ENCODE measurements around the gene IQUB.
A peak's percentile ranks its signal among the peaks of the same experiment; 100 is the strongest.

IQUB gene

DNA sequence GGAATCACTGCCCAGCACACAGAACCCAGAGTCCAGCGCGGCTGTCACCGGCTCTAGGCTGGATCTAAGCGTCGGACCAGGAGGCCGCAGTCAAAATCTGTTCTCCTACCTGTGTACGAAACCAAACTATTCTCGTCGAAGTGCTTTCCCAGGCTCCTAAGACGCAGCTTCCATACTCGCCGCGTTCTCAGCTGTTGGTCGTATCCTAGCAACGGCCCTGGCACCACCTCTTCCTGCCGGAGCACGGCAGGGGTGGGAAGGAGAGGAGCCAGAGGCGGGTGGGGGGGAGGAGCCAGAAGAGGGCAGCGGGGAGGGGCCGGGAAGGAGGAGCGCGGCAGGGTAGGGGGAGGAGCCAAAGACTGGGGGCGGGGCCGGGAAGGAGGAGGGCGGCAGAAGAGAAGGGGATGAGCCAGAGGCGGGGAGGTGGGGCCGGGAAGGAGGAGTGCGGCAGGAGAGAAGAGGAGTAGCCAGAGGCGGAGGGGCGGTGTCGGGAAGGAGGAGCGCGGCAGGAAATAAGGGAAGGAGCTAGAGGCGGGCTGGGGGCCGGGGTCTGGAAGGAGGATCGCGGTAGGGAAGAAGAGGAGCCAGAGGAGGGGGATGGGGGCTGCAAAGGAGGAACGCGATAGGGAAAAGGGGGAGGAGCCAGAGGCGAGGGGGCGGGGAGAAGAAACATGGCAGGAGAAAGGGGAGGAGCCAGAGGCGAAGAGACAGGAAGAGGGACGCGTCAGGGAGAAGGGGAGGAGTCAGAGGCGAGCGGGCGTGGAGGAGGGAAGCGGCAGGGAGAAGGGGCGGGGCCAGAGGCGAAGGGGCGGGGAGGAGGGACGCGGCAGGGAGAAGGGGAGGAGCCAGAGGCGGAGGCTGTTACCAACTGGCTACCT is at the start of gene IQUB:
Gene IQUB (minus strand): TSS at position 213 of the 878 bp plus-strand sequence. CDS start 22,255 bp downstream, outside the sequence.
- peak; percentile 74 to 96 for DNase-seq (ENCODE audit: low read depth in 1 of 2, low spot score in 1 of 2)
- no peak for TF ChIP-seq JUND (IDR thresholded peaks at IDR 0.05; ENCODE audit: low read depth)
- in situ Hi-C loops (cut with HindIII; ENCODE audit: low pct_unique_long_range_greater_than_20kb, low sequenced_read_pairs), result no loop called here

DNA sequence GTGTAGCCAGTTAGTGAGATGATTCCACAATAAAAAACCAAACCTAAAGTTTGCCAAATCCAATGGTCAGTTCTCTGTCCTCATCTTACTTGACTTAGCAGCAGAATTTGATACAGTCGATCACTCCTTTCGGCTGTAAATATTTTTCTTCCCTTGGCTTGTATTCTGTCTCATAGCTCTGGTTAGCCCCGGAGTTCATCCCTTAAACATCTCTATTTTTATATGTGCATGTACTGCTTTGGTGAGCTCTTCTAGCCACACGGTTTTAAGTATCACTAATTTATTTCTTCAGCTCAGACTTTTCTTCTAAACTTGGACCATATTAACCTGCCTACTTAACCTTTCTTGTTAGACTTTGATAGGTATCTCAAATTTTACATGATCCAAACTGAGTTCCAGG is 49.4 kb upstream of the IQUB start:
- in situ Hi-C loops (cut with HindIII; ENCODE audit: low pct_unique_long_range_greater_than_20kb, low sequenced_read_pairs), result no loop called here
- DNase-seq (ENCODE audit: low read depth in 1 of 2, low spot score in 1 of 2), result no peak
- no peak for TF ChIP-seq JUND (IDR thresholded peaks at IDR 0.05; ENCODE audit: low read depth)

DNA sequence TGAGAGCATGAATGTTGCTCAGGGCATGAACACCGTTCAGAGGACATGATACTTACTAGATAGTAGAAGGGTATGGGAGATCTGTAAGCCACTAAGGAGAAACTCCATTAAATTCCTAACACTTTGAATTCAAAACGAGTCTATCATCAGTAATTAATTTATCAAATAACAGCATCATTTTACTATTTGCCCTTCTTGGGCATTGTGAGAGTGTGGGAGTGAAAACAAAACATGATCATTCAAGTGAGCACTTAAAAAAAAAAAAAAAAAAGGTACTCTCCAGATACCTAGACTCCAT is 46.7 kb upstream of the IQUB start:
- no peak for DNase-seq (ENCODE audit: low read depth in 1 of 2, low spot score in 1 of 2)
- no peak for TF ChIP-seq JUND (IDR thresholded peaks at IDR 0.05; ENCODE audit: low read depth)
- in situ Hi-C loops (cut with HindIII; ENCODE audit: low pct_unique_long_range_greater_than_20kb, low sequenced_read_pairs), result no loop called here

DNA sequence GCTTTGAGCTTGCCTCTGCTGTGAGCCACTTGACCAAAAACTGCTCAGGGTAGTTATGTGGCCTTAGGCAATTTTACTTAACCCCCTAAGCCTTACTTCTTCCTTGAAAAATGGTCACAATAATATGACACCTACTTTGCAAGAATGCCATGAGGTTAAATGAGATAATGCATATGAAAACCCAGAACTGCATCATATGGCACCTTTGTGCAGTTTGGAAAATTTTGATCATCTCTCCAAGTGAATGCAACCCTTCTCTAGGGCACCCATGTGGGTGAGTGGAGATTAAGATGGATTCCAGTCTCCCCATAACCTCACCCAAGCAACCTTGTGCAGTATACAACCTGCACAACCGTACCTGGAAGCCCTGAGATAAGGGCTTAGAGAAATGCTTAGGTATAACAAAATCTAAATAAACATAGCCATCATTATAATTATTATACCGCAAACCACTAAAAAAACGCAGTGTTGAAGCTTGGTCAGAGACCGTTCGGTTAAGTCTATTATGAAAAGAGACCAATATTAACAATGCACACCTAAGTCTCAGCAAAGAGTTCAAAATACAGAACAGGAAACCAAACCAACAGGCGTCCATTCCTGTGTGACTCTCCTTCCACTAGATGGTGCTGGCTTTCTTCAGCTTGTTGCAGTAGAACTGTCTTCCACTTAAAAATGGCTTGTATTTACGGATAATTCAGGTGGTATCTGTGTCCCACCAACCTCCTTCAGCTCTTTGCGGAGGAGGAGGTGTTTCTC is 46.2 kb upstream of the IQUB start:
- no peak for TF ChIP-seq JUND (IDR thresholded peaks at IDR 0.05; ENCODE audit: low read depth)
- peak; percentile 14 to 66 for DNase-seq (ENCODE audit: low read depth in 1 of 2, low spot score in 1 of 2)
- in situ Hi-C loops (cut with HindIII; ENCODE audit: low pct_unique_long_range_greater_than_20kb, low sequenced_read_pairs), result no loop called here

DNA sequence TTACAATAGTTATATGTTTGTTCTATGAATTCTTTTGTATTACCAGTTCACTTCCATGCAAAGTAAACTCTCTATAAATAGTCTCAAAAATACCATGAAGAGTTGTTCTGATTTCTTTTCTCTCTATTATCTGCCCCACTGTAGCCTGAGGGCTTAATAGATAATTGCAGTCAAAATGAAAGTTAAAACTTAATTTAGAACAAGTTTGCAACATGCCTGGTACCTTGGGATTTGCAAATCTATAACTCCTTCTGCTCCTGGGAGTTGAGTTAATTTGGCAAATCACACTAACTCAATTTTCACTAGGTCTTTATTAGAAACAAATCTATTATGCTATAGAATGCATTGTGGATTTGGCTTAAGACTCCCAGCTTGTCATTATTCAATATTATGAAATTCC is 45.0 kb upstream of the IQUB start:
- no peak for DNase-seq (ENCODE audit: low read depth in 1 of 2, low spot score in 1 of 2)
- TF ChIP-seq JUND (IDR thresholded peaks at IDR 0.05; ENCODE audit: low read depth), result no peak
- in situ Hi-C loops (cut with HindIII; ENCODE audit: low pct_unique_long_range_greater_than_20kb, low sequenced_read_pairs), result no loop called here

DNA sequence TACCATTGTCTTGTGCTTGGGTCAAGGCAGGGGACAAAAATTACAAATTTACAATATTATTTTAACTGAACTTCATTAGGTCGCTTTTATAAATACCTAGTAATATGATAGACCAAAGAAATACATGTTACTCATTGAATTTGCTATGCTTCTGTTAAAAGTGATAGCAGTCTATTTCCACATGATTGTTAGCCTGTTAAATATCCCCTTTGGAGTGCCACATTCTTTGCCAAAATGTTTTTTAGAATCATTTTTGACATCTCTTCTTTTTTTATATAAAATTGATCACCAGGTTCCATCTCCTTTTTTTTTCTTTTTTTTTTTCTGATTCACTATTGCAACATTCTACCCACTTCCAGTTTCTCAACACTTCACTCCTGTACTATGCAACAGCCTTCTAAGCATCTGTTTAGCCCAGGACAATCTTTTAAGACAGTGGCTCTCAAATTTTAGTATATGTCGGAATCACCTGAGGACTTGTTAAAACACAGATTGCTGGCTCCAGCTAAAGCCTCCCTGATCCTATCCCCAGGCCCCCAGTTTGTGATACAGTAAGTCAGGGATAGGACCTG is 39.6 kb upstream of the IQUB start:
- no peak for TF ChIP-seq JUND (IDR thresholded peaks at IDR 0.05; ENCODE audit: low read depth)
- in situ Hi-C loops (cut with HindIII; ENCODE audit: low pct_unique_long_range_greater_than_20kb, low sequenced_read_pairs), result no loop called here
- DNase-seq (ENCODE audit: low read depth in 1 of 2, low spot score in 1 of 2), result no peak

DNA sequence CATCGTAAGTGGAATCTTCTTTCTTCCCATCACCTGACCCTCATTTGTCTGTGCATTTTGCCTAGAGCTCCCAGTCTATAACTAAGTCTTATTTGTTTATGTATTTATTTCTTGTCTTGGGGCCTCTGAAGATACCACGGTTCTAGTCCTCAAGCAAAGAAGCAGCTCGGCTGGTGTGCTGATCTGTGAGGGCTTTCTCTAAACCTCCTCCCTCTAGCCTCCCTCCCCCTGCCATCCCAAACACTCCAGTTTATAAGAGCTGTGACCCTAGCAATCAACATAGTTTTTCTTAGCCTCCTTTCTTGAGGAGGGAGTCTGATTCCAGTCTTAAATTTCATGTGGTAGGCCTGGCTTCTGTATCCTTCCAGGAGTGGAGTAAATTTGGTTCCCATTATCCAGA is 38.9 kb upstream of the IQUB start:
- no peak for DNase-seq (ENCODE audit: low read depth in 1 of 2, low spot score in 1 of 2)
- no peak for TF ChIP-seq JUND (IDR thresholded peaks at IDR 0.05; ENCODE audit: low read depth)
- in situ Hi-C loops (cut with HindIII; ENCODE audit: low pct_unique_long_range_greater_than_20kb, low sequenced_read_pairs), result no loop called here

DNA sequence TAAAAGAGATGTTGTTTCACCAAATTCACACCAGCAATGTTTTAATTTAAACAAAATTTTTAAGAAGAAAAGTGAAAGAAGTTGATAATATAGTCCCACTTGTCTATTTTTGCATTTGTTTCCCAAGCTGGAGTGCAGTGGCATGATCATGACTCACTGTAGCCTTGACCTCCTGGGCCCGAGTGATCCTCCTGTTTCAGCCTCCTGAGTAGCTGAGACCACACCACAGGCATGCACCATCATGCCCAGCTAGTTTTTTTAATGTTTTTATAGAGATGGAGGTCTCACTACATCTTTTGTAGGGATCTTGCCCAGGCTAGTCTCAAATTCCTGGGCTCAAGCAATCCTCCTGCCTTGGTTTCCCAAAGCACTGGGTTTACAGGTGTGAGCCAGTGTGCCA is 37.3 kb upstream of the IQUB start:
- no peak for DNase-seq (ENCODE audit: low read depth in 1 of 2, low spot score in 1 of 2)
- TF ChIP-seq JUND (IDR thresholded peaks at IDR 0.05; ENCODE audit: low read depth), result no peak
- in situ Hi-C loops (cut with HindIII; ENCODE audit: low pct_unique_long_range_greater_than_20kb, low sequenced_read_pairs), result no loop called here

DNA sequence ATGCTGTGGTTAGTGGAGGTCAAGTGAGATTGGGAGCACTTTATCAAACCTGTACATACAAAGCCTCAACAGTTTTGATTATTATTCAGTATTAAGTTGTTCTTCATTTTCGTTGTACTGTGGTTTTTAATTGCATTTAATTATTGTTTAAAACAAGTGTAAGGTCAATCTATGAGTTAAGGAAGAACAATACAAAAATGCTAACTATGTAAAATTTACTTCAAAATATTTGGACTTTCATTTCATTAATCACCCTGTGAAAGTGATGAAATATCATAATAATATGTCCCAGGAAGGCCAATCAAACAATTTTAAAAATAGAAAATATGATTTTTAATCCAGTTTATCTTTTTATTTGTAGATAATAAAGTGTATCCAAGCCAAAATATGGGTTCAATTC is 36.8 kb upstream of the IQUB start:
- no peak for TF ChIP-seq JUND (IDR thresholded peaks at IDR 0.05; ENCODE audit: low read depth)
- no peak for DNase-seq (ENCODE audit: low read depth in 1 of 2, low spot score in 1 of 2)
- in situ Hi-C loops (cut with HindIII; ENCODE audit: low pct_unique_long_range_greater_than_20kb, low sequenced_read_pairs), result no loop called here

DNA sequence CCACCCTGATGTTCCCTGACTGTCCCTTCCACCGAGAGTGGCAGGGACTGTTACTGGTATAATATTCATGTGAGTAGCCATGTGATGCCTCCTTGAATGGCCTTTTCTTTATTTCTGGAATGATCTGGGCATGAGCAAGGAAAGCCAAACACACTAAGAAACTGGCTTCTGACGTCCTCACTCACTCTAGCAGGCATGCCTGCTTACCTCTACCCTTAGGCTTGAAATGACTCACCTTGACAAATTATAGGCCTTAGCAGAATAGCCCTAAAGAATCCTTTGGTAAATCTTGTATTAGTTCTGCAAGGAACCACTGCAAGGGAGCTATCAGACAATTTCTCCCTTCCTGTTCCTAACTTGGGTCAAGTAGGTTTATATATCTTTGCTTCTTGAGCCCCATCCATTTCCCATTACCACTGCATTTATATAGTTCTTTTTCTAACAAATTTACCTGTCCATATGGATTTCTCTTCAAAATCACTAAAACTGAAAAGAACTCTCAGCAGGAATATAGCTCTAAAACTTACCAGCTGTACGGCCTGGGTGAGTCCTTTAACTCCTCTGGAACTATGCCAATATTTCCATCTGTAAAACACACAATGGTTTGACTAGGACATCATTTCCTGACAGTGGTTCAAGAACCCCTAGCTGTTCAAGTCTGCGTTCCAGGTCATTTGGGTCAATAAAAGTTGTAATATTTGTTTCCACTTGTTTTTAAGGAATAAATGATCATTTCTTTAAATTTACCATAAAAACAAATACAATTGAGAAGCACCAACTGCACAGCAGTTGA is 36.2 kb upstream of the IQUB start:
- no peak for TF ChIP-seq JUND (IDR thresholded peaks at IDR 0.05; ENCODE audit: low read depth)
- in situ Hi-C loops (cut with HindIII; ENCODE audit: low pct_unique_long_range_greater_than_20kb, low sequenced_read_pairs), result no loop called here
- peak in 1 of 2 experiments; percentile 2 for DNase-seq (ENCODE audit: low read depth in 1 of 2, low spot score in 1 of 2)

DNA sequence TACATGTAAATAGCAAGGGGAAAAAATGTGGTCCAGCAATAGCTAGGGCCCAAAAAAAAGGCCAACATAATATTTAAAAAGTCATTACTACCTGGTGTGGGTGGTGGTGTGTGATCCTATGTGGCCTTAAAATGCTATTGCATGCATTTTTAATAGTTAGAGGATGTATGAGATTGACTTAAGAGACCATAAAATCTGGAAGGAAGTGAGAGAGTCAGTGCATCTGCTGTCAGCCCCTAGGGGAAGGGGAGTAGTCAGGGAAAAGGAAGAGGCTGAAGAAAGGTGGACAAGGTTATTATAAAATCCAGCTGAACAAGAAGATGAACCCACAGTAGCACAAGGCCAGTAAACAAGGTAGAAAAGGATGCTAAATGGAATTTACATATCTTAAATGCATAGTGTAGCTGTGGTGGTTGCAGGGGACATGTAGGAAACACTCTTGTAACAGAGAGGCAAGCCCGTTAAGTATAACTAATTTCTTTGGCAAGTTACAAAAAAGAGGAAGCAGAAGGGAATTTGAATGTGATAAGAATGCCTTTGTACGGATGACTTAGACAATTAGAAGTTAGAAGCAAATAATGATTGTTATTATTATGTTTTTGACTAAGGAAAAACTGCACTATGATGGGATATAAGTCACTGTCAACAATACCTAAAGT is 35.1 kb upstream of the IQUB start:
- no peak for TF ChIP-seq JUND (IDR thresholded peaks at IDR 0.05; ENCODE audit: low read depth)
- in situ Hi-C loops (cut with HindIII; ENCODE audit: low pct_unique_long_range_greater_than_20kb, low sequenced_read_pairs), result no loop called here
- DNase-seq (ENCODE audit: low read depth in 1 of 2, low spot score in 1 of 2), result no peak

DNA sequence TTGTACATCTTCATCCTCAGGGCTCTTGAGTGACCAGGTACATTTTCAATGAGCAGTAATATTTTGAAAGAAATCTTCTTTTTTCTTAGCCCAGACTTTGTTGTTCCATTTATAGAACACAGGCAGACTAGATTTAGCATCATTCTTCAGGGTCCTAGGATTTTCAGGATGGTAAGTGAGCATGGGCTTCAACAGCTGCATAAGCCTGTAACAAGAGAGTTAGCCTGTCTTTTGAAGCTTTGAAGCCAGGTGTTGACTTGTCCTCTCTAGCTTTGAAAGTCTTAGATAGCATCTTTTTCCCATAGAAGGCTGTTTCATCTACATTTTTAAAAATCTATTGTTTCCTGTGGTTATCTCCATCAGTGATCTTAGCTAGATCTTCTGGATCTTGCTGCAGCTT is 27.7 kb upstream of the IQUB start:
- in situ Hi-C loops (cut with HindIII; ENCODE audit: low pct_unique_long_range_greater_than_20kb, low sequenced_read_pairs), result no loop called here
- no peak for TF ChIP-seq JUND (IDR thresholded peaks at IDR 0.05; ENCODE audit: low read depth)
- no peak for DNase-seq (ENCODE audit: low read depth in 1 of 2, low spot score in 1 of 2)

Data from T47D (cell line).